Activated B cell treated with CpG ODN at 0.5 μM for 24 hours (primary cell): ENCODE measurements around the gene ACADVL. TPM values are rescaled to one million over a fixed set of nuclear protein-coding genes. Genes with fewer than 3 reads are reported as not detected.

Experiments
- ATAC-seq: fragments of 200-7000 bp; cut with Tn5 transposase; one replicate; pipeline ENCODE4 v1.10.0; 2021; ENCODE audit warnings: low read depth, mild to moderate bottlenecking, moderate library complexity
- CTCF ChIA-PET: fragments of 350-600 bp; sonication (Branson Sonifier 250); formaldehyde crosslinking; loops from one replicate; lab custom pipeline; 2021; ENCODE audit warnings: antibody characterized with exemption; lab: Charles Lee
- POLR2A ChIA-PET: fragments of 350-600 bp; sonication (Branson Sonifier 250); formaldehyde crosslinking; loops from one replicate; lab custom pipeline; 2021; ENCODE audit warnings: antibody characterized with exemption; lab: Charles Lee
- DNase-seq: peaks from one replicate; pipeline ENCODE4 v3.0.0; 2022
- H3K27ac Mint-ChIP-seq: one replicate; pipeline ENCODE4 v1.8.0; 2020; ENCODE audit warnings: mixed read lengths
- H3K27me3 Mint-ChIP-seq: one replicate; pipeline ENCODE4 v1.8.0; 2021; ENCODE audit warnings: mixed read lengths
- H3K36me3 Mint-ChIP-seq: one replicate; pipeline ENCODE4 v1.8.0; 2021; ENCODE audit warnings: low read depth, mixed read lengths
- H3K4me1 Mint-ChIP-seq: one replicate; pipeline ENCODE4 v1.8.0; 2021; ENCODE audit warnings: mixed read lengths
- H3K4me3 Mint-ChIP-seq: one replicate; pipeline ENCODE4 v1.8.0; 2020; ENCODE audit warnings: mild to moderate bottlenecking, mixed read lengths
- H3K9me3 Mint-ChIP-seq: one replicate; pipeline ENCODE4 v1.8.0; 2020; ENCODE audit warnings: mixed read lengths
- intact Hi-C: fragments of 100-400 bp; cut with micrococcal nuclease; formaldehyde crosslinking; loops from one replicate; pipeline ENCODE4 v1.15.1; 2024
- total RNA-seq: library from RNA; stranded (reverse); gene quantifications from 2 replicates; pipeline ENCODE4 v1.2.3, GENCODE V29; 2022
- TF ChIP-seq, protein P1 (sequence below): fragments of 200-600 bp; IDR thresholded peaks from one replicate; pipeline ENCODE4 v1.8.0; 2022; ENCODE audit warnings: antibody characterized with exemption, mild to moderate bottlenecking

The ACADVL gene
- total RNA-seq, 1 donor from 2014 or later: 469 TPM

- POLR2A ChIA-PET: interaction anchor here (0.6 to 0.7 kb wide), 3 partner anchors 11 to 428 kb away, joined by 3 to 7 read pairs (median 4); no protein-coding TSS in a partner anchor
- intact Hi-C loops: loop anchor here (5.0 kb wide), 1 partner anchor 228 kb away; the partner anchor contains the start of genes POLR2A and SLC35G6
- DNase-seq (no peak), ATAC-seq (no peak)
- peaks cover 69% of the 10 kb centered on the region for H3K36me3 Mint-ChIP-seq
- peaks cover 32% of the 10 kb centered on the region for H3K4me1 Mint-ChIP-seq
- CTCF ChIA-PET: interaction anchor here (1.2 kb wide), 1 partner anchor 42 kb away, joined by 3 read pairs; no protein-coding TSS in a partner anchor
- no peaks in the 10 kb centered on the region for H3K9me3 Mint-ChIP-seq
- TF ChIP-seq, protein P1, sequence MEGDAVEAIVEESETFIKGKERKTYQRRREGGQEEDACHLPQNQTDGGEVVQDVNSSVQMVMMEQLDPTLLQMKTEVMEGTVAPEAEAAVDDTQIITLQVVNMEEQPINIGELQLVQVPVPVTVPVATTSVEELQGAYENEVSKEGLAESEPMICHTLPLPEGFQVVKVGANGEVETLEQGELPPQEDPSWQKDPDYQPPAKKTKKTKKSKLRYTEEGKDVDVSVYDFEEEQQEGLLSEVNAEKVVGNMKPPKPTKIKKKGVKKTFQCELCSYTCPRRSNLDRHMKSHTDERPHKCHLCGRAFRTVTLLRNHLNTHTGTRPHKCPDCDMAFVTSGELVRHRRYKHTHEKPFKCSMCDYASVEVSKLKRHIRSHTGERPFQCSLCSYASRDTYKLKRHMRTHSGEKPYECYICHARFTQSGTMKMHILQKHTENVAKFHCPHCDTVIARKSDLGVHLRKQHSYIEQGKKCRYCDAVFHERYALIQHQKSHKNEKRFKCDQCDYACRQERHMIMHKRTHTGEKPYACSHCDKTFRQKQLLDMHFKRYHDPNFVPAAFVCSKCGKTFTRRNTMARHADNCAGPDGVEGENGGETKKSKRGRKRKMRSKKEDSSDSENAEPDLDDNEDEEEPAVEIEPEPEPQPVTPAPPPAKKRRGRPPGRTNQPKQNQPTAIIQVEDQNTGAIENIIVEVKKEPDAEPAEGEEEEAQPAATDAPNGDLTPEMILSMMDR: no peak
- H3K27ac Mint-ChIP-seq: no peak overlapping the region
- H3K4me3 Mint-ChIP-seq: no peak overlapping the region
- no peaks in the 10 kb centered on the region for H3K27me3 Mint-ChIP-seq
Measured at GRCh38 chr17:7254511-7254910, 34.8 kb downstream of the ACADVL start.

- H3K27ac Mint-ChIP-seq: no peak overlapping the region
- ChIA-PET POLR2A (interaction anchor here (1.0 to 1.2 kb wide), 4 partner anchors 8 to 48 kb away, joined by 3 read pairs; partner anchors contain the start of gene PHF23), CTCF (no interaction called here)
- ATAC-seq: no peak
- intact Hi-C loops: no loop called here
- TF ChIP-seq, protein P1: no peak
- no peaks in the 10 kb centered on the region for H3K9me3 Mint-ChIP-seq
- no peak overlapping the region for H3K4me3 Mint-ChIP-seq
- H3K4me1 Mint-ChIP-seq: peaks cover 29% of the 10 kb centered on the region
- H3K27me3 Mint-ChIP-seq: no peaks in the 10 kb centered on the region
- DNase-seq: no peak
- H3K36me3 Mint-ChIP-seq: peaks cover 62% of the 10 kb centered on the region
Measured at GRCh38 chr17:7256766-7257456, 37.2 kb downstream of the ACADVL start.

DNA sequence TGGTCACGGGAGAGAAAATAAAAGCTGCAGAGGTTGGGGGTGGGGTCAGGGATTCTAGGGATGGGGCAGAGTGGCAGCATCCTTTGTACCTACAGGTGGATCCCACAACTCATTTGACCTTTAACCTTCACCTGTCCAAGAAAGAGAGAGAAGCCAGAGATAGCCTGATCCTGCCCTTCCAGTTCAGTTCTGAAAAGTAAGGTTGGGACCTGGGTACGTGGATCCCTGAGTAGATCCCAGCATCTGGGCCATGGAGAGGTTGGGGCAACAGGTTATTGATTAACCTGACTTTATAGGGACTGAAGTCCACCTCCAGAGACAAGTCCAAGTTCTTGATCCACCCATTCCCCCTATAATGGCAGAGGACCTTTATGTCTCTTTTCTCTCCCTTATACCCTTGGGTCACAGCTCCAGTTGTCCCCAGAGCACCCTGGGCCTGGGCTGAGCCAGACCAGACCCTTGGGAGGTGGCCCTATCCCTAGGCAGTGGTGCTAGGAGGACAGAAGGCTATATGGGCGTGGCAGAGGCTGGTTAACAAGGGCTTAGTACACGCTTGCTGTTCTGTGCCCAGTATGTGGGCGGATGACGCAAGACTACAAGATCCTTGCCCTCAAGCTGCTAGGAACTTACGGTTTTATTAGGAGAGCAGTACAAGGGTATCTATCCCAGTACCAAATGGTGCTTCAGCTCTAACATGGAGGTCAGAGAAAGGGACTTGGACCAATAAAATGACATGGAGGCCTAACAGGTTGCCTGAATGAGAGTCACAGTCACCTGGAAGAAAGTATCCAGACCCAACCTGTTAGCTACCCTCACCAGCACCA is 39.2 kb downstream of the ACADVL start:
- Mint-ChIP-seq H3K27ac (no peak overlapping the region), H3K4me3 (no peak overlapping the region)

GRCh38 chr17:7259555-7259889 is 39.8 kb downstream of the ACADVL start:
- Mint-ChIP-seq H3K27me3 (peaks cover 11% of the 10 kb centered on the region), H3K4me1 (peaks cover 29% of the 10 kb centered on the region), H3K4me3 (no peak overlapping the region), H3K36me3 (peaks cover 39% of the 10 kb centered on the region), H3K27ac (no peak overlapping the region), H3K9me3 (no peaks in the 10 kb centered on the region)
- ChIA-PET POLR2A (interaction anchor here (0.5 to 1.2 kb wide), 4 partner anchors 8 to 50 kb away, joined by 3 to 4 read pairs (median 4); partner anchors contain the start of gene CTDNEP1), CTCF (interaction anchor here (0.6 kb wide), 1 partner anchor 45 kb away, joined by 3 read pairs; no protein-coding TSS in a partner anchor)
- intact Hi-C loops: no loop called here
- DNase-seq: no peak
- TF ChIP-seq, protein P1: no peak
- ATAC-seq: no peak

More for the DNA sequence above, 39.2 kb downstream of the ACADVL start:
- DNase-seq (no peak), ATAC-seq (no peak)
- TF ChIP-seq, protein P1: no peak
- intact Hi-C loops: no loop called here
- POLR2A ChIA-PET: interaction anchor here (0.6 to 1.2 kb wide), 3 partner anchors 8 to 50 kb away, joined by 4 read pairs; partner anchors contain the start of gene CTDNEP1
- Mint-ChIP-seq H3K36me3 (peaks cover 44% of the 10 kb centered on the region), H3K4me1 (peaks cover 30% of the 10 kb centered on the region), H3K9me3 (no peaks in the 10 kb centered on the region), H3K27me3 (peaks cover 10% of the 10 kb centered on the region)
- CTCF ChIA-PET: interaction anchor here (0.6 kb wide), 1 partner anchor 45 kb away, joined by 3 read pairs; no protein-coding TSS in a partner anchor
